ENCODE measurements around the gene MYO1G. TPM values are rescaled to one million over a fixed set of nuclear protein-coding genes. Genes with fewer than 3 reads are reported as not detected.

Gene MYO1G
- total and polyA plus RNA-seq, 9 of the 15 experiments (the other 6 are each of a cell fraction or from before 2014, with no cell fraction given): 0.03 to 0.62 (median 0.13) TPM; not detected in 1

DNA sequence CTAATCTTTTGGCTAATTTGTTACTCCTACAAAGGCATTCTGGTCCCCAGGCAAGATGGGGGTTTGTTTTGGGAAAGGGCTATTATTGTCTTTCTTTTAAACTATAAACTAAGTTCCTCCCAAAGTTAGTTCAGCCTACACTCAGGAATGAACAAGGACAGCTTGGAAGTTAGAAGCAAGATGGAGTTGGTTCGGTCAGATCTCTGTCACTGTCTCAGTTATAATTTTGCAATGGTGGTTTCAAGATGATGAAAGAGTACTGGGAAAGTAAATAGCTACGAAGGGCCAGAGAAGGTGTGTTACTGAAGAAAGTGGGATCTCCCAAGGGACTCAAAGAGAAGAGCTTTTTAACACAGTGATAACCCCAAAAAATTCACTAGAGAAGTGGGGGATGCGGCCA, 10.3 kb upstream of the MYO1G start:
- in situ Hi-C loops (cut with MboI): no loop called here
- 81% methylated on average over 3 of the region's 3 CpGs for WGBS (ENCODE audit: insufficient coverage, low coverage, missing lambda C conversion rate)
- intact Hi-C loops (cut with micrococcal nuclease): loop anchor here (5.0 kb wide), 3 partner anchors 107 to 142 kb away; partner anchors contain the start of genes H2AZ2 and TBRG4
- Histone ChIP-seq H3K4me3 (no peak overlapping the region), H3K4me1 (replicated peaks in 1 of 2; ENCODE audit: control insufficient read depth in 2 of 2, insufficient read depth in 2 of 2, low read length in 2 of 2) (peaks cover 29 to 41% of the 10 kb centered on the region in 2 experiments), H3K9ac (ENCODE audit: insufficient read depth in 1 of 2, low read depth in 2 of 2, low read length in 2 of 2) (no peak overlapping the region), H3K27ac (ENCODE audit: extremely low read depth, low read depth, low read length) (no peak overlapping the region), H3K79me2 (ENCODE audit: control insufficient read depth, insufficient read depth, low read length) (peaks cover 36% of the 10 kb centered on the region), H3K4me2 (ENCODE audit: insufficient read depth, low read length) (no peak overlapping the region), H3K36me3 (ENCODE audit: control insufficient read depth, insufficient read depth, low read length) (peaks cover 23% of the 10 kb centered on the region), H3K9me1 (ENCODE audit: control insufficient read depth, insufficient read depth, low read length) (no peaks in the 10 kb centered on the region), H3K9me3 (replicated peaks; ENCODE audit: control insufficient read depth, insufficient read depth, low read depth, low read length) (no peaks in the 10 kb centered on the region), H3K27me3 (ENCODE audit: control insufficient read depth in 2 of 2, insufficient read depth in 2 of 2, low read length in 2 of 2) (no peaks in the 10 kb centered on the region), H2AFZ (ENCODE audit: low read depth, low read length) (no peak overlapping the region), H4K20me1 (replicated peaks; ENCODE audit: control insufficient read depth, insufficient read depth, low read length) (peaks cover 8% of the 10 kb centered on the region; the same call in 1 of the 2 replicates)
- no TSS peak for BruUV-seq (replicated peaks)
- ATAC-seq (no peak), FAIRE-seq (no peak), DNase-seq (ENCODE audit: extremely low read depth in 1 of 4, low spot score in 3 of 4) (no peak)
- ChIA-PET POLR2A (interaction anchor here (0.6 to 2.6 kb wide), 2 partner anchors 12 to 364 kb away, joined by 3 to 8 read pairs; no protein-coding TSS in a partner anchor), CTCF (ENCODE audit: low intra/inter-chr PET ratio) (no interaction called here)
- TF ChIP-seq RHOXF2B (CRISPR knock-in tag; conservative IDR thresholded peaks at IDR 0.05): 0 out of 2 replicates have a peak, but pooled peaks have one; percentile 71
- TF ChIP-seq KLF6 (CRISPR knock-in tag; IDR thresholded peaks at IDR 0.05; ENCODE audit: borderline replicate concordance): peak; percentile 87; the same call in 1 of the 2 replicates
- TF ChIP-seq HINFP (tag; conservative IDR thresholded peaks at IDR 0.05; ENCODE audit: low read depth): peak; percentile 33; the same call in 1 of the 2 replicates
- no peak for TF ChIP-seq THAP7 (CRISPR knock-in tag; IDR thresholded peaks at IDR 0.05)
- TF ChIP-seq ZNF175 (CRISPR knock-in tag; IDR thresholded peaks at IDR 0.05; ENCODE audit: low read depth): peak; percentile 79
- TF ChIP-seq TEAD2 (tag; IDR thresholded peaks at IDR 0.05): peak; percentile 62; the same call in 1 of the 2 replicates
- TF ChIP-seq ZNF668 (CRISPR knock-in tag; IDR thresholded peaks at IDR 0.05): peak; percentile 92
- TF ChIP-seq NR2C2 (CRISPR knock-in tag; IDR thresholded peaks at IDR 0.05): no peak
- 0 out of 2 replicates have a peak, but pooled peaks have one; percentile 13 for TF ChIP-seq NR2C2 (tag; IDR thresholded peaks at IDR 0.05)
- no peak for TF ChIP-seq CC2D1A (IDR thresholded peaks at IDR 0.05)
- no peak for TF ChIP-seq USF1 (CRISPR knock-in tag; IDR thresholded peaks at IDR 0.05)
- peak; percentile 98 for TF ChIP-seq ZNF592 (IDR thresholded peaks at IDR 0.05)
- peak; percentile 77; the same call in 1 of the 2 replicates for TF ChIP-seq RFX7 (CRISPR knock-in tag; IDR thresholded peaks at IDR 0.05)
